Measurements from ENCODE around the gene ITPRIPL2.

Gene ITPRIPL2

DNA sequence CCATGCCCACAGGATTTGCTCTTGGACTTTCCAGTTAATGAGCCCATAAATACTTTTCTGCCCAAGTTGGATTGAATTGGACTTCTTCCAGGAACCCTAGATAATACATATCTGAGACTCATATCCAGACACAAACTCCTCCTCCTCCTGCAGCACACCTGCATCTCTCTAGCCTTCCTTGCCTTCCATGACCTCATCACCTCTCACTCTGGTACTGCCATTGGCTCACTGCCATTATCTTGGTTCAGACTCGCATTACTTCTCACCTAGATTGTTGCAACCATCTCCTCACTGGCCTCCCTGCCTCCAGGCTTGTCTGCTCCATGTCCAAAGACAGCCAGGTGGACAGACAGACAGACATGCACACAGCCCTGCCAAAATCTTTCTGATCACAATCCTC lies 49.5 kb downstream of the ITPRIPL2 start:
- H3K4me3 ChIP-seq (ENCODE audit: low read depth, low read length), result no peak overlapping the region
- in situ Hi-C loops (cut with HindIII; ENCODE audit: low sequenced_read_pairs), result loop anchor here (10.0 kb wide), 1 partner anchor 352 kb away; no protein-coding TSS in a partner anchor
- TF ChIP-seq CTCF (IDR thresholded peaks at IDR 0.05; ENCODE audit: low read depth, low read length, missing control alignments), result no peak
- DNase-seq (ENCODE audit: low read depth), result no peak

DNA sequence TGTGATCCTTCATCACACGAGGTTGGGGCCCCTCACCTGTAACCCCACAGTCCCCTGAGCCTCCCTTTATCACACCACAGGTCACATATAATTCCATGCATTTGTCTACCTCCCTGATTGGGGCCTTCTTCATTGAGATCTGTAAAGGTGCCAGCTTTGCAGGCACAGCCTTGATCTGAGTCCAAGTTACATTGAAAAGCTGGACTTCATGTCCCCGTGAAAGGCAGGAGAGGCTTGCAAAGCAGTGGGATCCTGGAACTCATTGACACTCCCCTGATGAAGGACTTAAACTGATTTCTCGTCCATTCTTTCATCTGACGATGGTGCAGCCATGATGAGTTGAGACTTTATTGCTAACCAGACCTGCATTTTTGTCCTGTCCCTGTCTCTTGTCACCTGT lies 50.5 kb downstream of the ITPRIPL2 start:
- no peak for DNase-seq (ENCODE audit: low read depth)
- no peak overlapping the region for H3K4me3 ChIP-seq (ENCODE audit: low read depth, low read length)
- in situ Hi-C loops (cut with HindIII; ENCODE audit: low sequenced_read_pairs), result loop anchor here (10.0 kb wide), 1 partner anchor 351 kb away; no protein-coding TSS in a partner anchor
- TF ChIP-seq CTCF (IDR thresholded peaks at IDR 0.05; ENCODE audit: low read depth, low read length, missing control alignments), result no peak

GRCh38 chr16:19165101-19165500 lies 51.3 kb downstream of the ITPRIPL2 start:
- no peak overlapping the region for H3K4me3 ChIP-seq (ENCODE audit: low read depth, low read length)
- no peak for TF ChIP-seq CTCF (IDR thresholded peaks at IDR 0.05; ENCODE audit: low read depth, low read length, missing control alignments)
- in situ Hi-C loops (cut with HindIII; ENCODE audit: low sequenced_read_pairs), result loop anchor here (10.0 kb wide), 1 partner anchor 350 kb away; no protein-coding TSS in a partner anchor
- DNase-seq (ENCODE audit: low read depth), result no peak

DNA sequence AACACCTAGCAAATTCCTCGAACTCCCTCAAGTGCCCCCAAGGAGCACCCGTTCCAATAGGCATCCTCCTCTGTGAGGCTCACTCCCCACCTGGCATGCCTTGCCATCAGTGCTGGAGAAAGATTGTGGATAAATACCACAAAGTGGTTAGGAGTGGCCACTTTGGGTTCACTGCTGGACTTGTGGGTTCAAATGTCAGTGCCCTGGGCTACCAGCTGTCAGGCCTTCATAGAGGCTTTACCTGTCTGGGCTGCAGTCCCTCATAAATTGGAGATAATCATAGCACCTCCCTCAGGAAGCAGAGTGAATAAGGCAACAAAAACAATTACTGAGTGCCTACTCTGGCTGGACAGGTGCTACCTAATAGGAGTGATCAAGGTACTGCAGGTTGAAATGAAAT lies 52.7 kb downstream of the ITPRIPL2 start:
- no peak for DNase-seq (ENCODE audit: low read depth)
- no peak overlapping the region for H3K4me3 ChIP-seq (ENCODE audit: low read depth, low read length)
- in situ Hi-C loops (cut with HindIII; ENCODE audit: low sequenced_read_pairs), result loop anchor here (10.0 kb wide), 1 partner anchor 348 kb away; no protein-coding TSS in a partner anchor
- TF ChIP-seq CTCF (IDR thresholded peaks at IDR 0.05; ENCODE audit: low read depth, low read length, missing control alignments), result no peak

- peak within 1 kb of the TSS; percentile 43 for H3K4me3 ChIP-seq (ENCODE audit: low read depth, low read length)
- peak; percentile 19 for DNase-seq (ENCODE audit: low read depth)
- in situ Hi-C loops (cut with HindIII; ENCODE audit: low sequenced_read_pairs), result loop anchor here (10.0 kb wide), 1 partner anchor 347 kb away; no protein-coding TSS in a partner anchor
- TF ChIP-seq CTCF (IDR thresholded peaks at IDR 0.05; ENCODE audit: low read depth, low read length, missing control alignments), result peak; percentile 56
Measured at GRCh38 chr16:19167710-19168370, 54.1 kb downstream of the ITPRIPL2 start, which contains the start of gene SYT17. Gene SYT17 (plus strand): TSS chr16:19168240. CDS start chr16:19168647, 407 bp downstream.

DNA sequence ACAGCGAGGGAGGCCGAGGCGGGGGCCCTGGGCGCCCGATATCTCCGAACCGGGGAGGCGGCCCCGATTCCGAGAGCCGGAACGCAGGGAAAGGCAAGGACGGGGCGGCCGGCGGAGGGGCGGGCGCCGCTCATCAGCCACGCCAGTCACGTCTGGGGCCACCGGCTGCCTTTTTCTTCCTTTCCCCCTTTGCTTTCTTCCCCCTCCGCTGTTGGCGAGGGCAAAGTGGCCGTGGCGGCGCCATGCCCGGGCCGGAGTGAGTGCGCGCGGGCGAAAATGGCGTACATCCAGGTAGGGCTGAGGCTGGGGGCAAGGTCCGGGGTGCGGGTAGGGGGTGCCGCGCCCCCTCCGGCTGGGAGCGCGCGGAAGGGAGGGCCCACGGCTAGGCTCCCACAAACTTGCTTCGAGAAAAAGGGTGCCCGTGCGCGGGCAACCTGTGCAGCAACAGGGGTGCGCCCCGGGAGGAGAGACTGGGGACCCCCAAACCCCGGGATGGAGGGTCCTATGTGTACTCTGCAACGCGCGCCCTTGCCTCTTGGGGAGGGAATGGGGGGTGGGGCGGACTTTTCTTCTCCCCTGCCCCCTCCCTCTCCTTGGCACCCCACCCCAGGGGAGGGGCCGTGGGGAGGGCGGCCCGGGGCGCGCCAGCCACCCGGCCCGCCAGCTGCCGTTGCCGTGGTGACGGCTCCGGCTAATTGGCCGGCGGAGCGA lies 54.8 kb downstream of the ITPRIPL2 start:
- H3K4me3 ChIP-seq (ENCODE audit: low read depth, low read length), result peak overlapping the region; percentile 43
- DNase-seq (ENCODE audit: low read depth), result no peak
- in situ Hi-C loops (cut with HindIII; ENCODE audit: low sequenced_read_pairs), result loop anchor here (10.0 kb wide), 1 partner anchor 346 kb away; no protein-coding TSS in a partner anchor
- TF ChIP-seq CTCF (IDR thresholded peaks at IDR 0.05; ENCODE audit: low read depth, low read length, missing control alignments), result no peak

All from astrocyte of the cerebellum (primary cell).